IPS-20b (cell line): ENCODE measurements around the gene MGLL.

Experiments used
- H3K27ac ChIP-seq: one replicate; pipeline ENCODE4 v1.5.1; 2013; ENCODE audit warnings: low read length
- H3K27me3 ChIP-seq: 2 replicates; pipeline ENCODE4 v1.6.1; 2013; ENCODE audit warnings: mild to moderate bottlenecking, low read length, inconsistent platforms; ENCODE audit not compliant: insufficient read depth
- H3K36me3 ChIP-seq: 2 replicates; pipeline ENCODE4 v1.6.1; 2013; ENCODE audit warnings: low read depth, mild to moderate bottlenecking, inconsistent platforms, low read length, moderate library complexity; ENCODE audit not compliant: insufficient read depth
- H3K4me1 ChIP-seq: 2 replicates; pipeline ENCODE4 v1.6.1; 2013; ENCODE audit warnings: mild to moderate bottlenecking, control low read depth, inconsistent platforms, low read length, moderate library complexity; ENCODE audit not compliant: insufficient read depth
- H3K4me3 ChIP-seq: 2 replicates; pipeline ENCODE4 v1.5.1; 2013; ENCODE audit warnings: mild to moderate bottlenecking, low read length, inconsistent platforms
- H3K9ac ChIP-seq: 2 replicates; pipeline ENCODE4 v1.6.1; 2013; ENCODE audit warnings: low read depth, mild to moderate bottlenecking, inconsistent platforms, low read length, moderate library complexity
- H3K9me3 ChIP-seq: 2 replicates; pipeline ENCODE4 v1.6.1; 2013; ENCODE audit warnings: mild to moderate bottlenecking, low read depth, low read length, inconsistent platforms; ENCODE audit not compliant: insufficient read depth

MGLL gene

DNA sequence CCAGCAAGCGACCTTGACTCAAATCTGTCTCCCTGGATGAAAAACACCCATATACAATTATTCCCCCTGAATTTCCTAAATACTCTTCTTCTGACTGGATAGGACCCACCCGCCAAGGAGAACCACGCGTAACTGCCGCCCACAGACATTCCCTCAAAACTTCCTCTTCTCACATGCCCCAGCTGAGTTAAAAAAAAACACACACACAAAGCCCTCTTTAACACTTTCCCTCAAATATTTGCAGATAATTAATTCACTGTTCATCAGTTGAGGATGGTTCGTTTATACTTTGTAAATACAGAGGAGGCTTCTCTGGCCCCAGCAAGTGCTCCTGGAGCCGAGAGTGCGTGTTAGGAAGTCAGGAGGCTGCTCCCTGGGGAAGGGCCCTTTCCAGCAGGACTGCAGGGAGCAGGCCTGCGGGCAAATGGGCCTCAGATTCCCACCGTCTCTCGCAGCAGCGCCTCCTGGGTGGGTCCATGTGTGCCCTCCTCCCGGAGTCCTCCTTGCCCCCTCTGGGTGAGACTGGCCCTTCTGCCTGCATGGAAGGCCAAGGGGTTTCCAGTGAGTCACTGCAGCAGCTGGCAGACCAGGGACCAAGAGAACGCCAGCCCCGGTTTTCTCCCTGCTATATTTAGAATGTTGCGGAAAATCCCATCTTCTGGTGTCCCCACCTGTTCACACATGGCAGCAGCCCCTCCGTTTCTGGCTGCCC is 46.8 kb downstream of the MGLL start:
- H3K4me1 ChIP-seq, result no peaks in the 10 kb centered on the region
- H3K27ac ChIP-seq, result no peak overlapping the region
- no peak overlapping the region for H3K4me3 ChIP-seq
- H3K9me3 ChIP-seq, result peaks cover 11% of the 10 kb centered on the region
- H3K27me3 ChIP-seq, result no peaks in the 10 kb centered on the region
- no peaks in the 10 kb centered on the region for H3K36me3 ChIP-seq
- H3K9ac ChIP-seq, result no peak overlapping the region

- Histone ChIP-seq H3K27me3 (no peaks in the 10 kb centered on the region), H3K9ac (no peak overlapping the region), H3K27ac (no peak overlapping the region), H3K4me3 (no peak overlapping the region), H3K9me3 (peaks cover 11% of the 10 kb centered on the region), H3K4me1 (no peaks in the 10 kb centered on the region), H3K36me3 (no peaks in the 10 kb centered on the region)
Observed at GRCh38 chr3:127774647-127775046, 47.7 kb downstream of the MGLL start.

DNA sequence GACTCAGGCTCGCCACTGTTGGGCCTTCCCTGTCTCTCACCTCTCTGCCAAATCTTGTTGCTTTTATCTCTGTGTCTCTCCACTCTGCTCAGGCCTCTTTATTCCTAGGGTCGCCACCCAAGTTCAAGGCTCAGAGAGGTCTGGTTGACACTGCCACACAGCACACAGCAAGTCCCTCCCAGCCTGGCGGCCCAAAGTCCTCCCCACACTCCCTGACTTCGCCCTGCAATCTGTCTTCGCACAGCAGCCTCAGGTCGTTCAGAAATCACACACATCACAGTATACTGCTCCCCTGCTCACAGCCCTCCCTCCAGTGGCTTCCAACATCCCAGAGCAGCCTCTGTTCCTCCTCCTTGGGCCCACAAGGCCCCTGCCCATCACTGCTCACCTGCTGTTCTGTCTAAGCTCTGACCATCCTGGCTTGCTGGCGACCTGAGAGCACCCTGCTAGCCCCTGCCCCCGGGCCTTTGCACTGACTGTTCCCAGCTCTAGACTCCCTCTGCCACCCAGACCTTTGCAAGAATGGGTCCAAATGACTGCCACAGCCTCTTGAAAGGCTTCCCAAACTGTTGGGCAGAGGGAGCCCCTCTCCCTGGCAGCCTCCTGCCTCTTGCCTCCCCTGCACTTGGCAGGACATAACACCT is 48.4 kb downstream of the MGLL start:
- Histone ChIP-seq H3K36me3 (no peaks in the 10 kb centered on the region), H3K27me3 (no peaks in the 10 kb centered on the region), H3K27ac (no peak overlapping the region), H3K4me1 (no peaks in the 10 kb centered on the region), H3K9me3 (peaks cover 11% of the 10 kb centered on the region), H3K9ac (no peak overlapping the region), H3K4me3 (no peak overlapping the region)

- no peak overlapping the region for H3K27ac ChIP-seq
- H3K36me3 ChIP-seq, result no peaks in the 10 kb centered on the region
- H3K4me1 ChIP-seq, result no peaks in the 10 kb centered on the region
- H3K27me3 ChIP-seq, result no peaks in the 10 kb centered on the region
- no peak overlapping the region for H3K4me3 ChIP-seq
- no peak overlapping the region for H3K9ac ChIP-seq
- peaks cover 11% of the 10 kb centered on the region for H3K9me3 ChIP-seq
Observed at GRCh38 chr3:127772827-127773751, 49.2 kb downstream of the MGLL start.

DNA sequence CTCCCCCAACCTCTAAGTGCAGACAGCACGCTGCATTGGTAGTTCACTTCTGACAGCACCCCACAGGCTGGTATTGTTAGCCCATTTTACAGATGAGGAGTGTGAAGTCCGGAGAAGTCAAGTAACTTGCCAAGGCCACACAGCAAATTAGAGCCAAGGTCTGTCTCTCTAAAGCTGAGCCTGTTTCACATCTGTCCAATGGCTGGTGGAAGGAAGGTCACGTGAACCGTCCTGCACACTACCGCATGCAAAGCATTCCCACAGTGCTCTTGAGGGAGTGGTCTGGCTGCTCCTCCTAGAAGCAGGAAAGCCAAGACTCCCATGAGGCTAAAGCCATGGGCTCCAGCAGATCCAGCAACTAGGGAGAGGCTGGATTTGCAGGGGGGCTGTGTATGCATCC is 50.0 kb downstream of the MGLL start:
- Histone ChIP-seq H3K4me1 (no peaks in the 10 kb centered on the region), H3K36me3 (no peaks in the 10 kb centered on the region)

GRCh38 chr3:127771746-127772145 is 50.6 kb downstream of the MGLL start:
- peaks cover 4% of the 10 kb centered on the region for H3K9me3 ChIP-seq
- H3K4me1 ChIP-seq, result no peaks in the 10 kb centered on the region
- H3K9ac ChIP-seq, result no peak overlapping the region
- no peak overlapping the region for H3K27ac ChIP-seq
- H3K27me3 ChIP-seq, result no peaks in the 10 kb centered on the region
- no peaks in the 10 kb centered on the region for H3K36me3 ChIP-seq
- no peak overlapping the region for H3K4me3 ChIP-seq

More for the DNA sequence above, 50.0 kb downstream of the MGLL start:
- H3K27me3 ChIP-seq, result no peaks in the 10 kb centered on the region
- H3K9me3 ChIP-seq, result peaks cover 9% of the 10 kb centered on the region
- H3K4me3 ChIP-seq, result no peak overlapping the region
- H3K27ac ChIP-seq, result no peak overlapping the region
- no peak overlapping the region for H3K9ac ChIP-seq

GRCh38 chr3:127770671-127771355 is 51.5 kb downstream of the MGLL start:
- Histone ChIP-seq H3K27ac (no peak overlapping the region), H3K9me3 (no peaks in the 10 kb centered on the region), H3K4me3 (no peak overlapping the region), H3K36me3 (no peaks in the 10 kb centered on the region), H3K27me3 (no peaks in the 10 kb centered on the region), H3K9ac (no peak overlapping the region), H3K4me1 (no peaks in the 10 kb centered on the region)

DNA sequence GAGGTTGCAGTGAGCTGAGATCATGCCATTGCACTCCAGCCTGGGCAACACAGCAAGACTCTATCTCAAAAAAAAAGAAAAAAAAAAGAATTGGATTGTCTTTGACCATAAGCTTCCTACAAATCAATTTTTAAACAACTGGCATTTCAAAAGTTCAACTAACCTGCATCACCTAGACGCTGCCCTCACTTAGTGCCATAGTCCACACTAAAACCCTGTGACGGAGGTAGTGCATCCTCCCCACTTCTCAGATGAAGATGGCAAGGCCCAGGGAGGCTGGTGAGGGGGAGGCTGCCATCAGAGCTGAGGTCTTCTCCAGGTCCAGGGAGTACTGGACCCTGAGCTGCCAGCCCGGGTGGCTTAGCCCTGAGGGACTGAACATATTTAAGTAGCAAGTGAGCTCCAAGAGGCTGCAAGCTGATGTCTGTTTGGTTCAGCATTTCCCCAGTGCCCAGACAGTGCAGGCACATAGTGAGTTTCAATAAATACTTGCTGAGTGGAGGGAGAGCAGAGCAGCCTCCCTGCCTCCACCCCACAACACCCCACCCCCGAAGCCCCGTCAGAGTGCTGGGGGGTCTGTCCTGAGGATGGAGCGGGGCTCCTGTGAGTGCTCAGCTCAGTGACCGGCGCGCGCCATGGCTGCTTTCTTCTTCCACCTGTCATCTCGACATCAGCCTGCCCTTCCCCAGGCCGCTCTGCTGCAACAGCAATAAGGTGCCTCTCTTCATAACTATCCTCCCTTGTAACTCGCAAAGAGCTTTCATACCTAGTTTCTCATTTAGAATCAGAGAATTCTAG is 52.8 kb downstream of the MGLL start:
- H3K4me1 ChIP-seq, result no peaks in the 10 kb centered on the region
- no peak overlapping the region for H3K9ac ChIP-seq
- no peak overlapping the region for H3K27ac ChIP-seq
- H3K36me3 ChIP-seq, result no peaks in the 10 kb centered on the region
- H3K27me3 ChIP-seq, result no peaks in the 10 kb centered on the region
- H3K4me3 ChIP-seq, result no peak overlapping the region
- no peaks in the 10 kb centered on the region for H3K9me3 ChIP-seq

- Histone ChIP-seq H3K27me3 (no peaks in the 10 kb centered on the region), H3K36me3 (no peaks in the 10 kb centered on the region), H3K9ac (no peak overlapping the region), H3K27ac (no peak overlapping the region), H3K4me1 (no peaks in the 10 kb centered on the region), H3K4me3 (no peak overlapping the region), H3K9me3 (no peaks in the 10 kb centered on the region)
Observed at GRCh38 chr3:127768346-127769008, 53.8 kb downstream of the MGLL start.

DNA sequence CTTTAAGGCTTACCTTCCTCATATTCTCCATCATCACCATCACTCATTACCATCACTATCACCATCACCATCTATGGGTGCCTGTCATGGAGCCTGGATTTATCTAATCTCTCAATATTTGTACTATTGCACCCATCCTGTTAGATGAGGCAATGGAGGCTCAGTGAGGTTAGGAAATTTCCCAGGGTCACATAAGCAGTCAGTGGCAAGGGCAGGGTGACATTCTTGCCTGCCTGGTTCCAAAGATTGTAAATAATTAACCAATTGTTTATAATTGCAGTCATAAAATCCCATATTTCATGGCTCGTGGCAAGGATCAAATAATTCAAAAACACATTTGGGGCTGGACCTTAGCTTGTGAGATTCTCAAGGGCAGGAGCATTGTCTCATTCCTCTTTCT is 55.2 kb downstream of the MGLL start:
- H3K27ac ChIP-seq, result no peak overlapping the region
- no peak overlapping the region for H3K4me3 ChIP-seq
- no peak overlapping the region for H3K9ac ChIP-seq
- H3K27me3 ChIP-seq, result no peaks in the 10 kb centered on the region
- H3K9me3 ChIP-seq, result no peaks in the 10 kb centered on the region
- H3K4me1 ChIP-seq, result no peaks in the 10 kb centered on the region
- no peaks in the 10 kb centered on the region for H3K36me3 ChIP-seq
